C1 segment of cervical spinal cord (tissue), 14 donors: Measurements from ENCODE around the gene DNAJC11.
"Not testable (repeated sequence)": the region's sequence is repeated elsewhere in the genome, so short reads cannot be mapped to it uniquely, and the experiment has no call there.

Experiments used
- DNase-seq, 14 donors: peaks; one replicate each; lab custom pipeline; 2025; lab: John Stamatoyannopoulos, UW

DNAJC11 gene, protein sequence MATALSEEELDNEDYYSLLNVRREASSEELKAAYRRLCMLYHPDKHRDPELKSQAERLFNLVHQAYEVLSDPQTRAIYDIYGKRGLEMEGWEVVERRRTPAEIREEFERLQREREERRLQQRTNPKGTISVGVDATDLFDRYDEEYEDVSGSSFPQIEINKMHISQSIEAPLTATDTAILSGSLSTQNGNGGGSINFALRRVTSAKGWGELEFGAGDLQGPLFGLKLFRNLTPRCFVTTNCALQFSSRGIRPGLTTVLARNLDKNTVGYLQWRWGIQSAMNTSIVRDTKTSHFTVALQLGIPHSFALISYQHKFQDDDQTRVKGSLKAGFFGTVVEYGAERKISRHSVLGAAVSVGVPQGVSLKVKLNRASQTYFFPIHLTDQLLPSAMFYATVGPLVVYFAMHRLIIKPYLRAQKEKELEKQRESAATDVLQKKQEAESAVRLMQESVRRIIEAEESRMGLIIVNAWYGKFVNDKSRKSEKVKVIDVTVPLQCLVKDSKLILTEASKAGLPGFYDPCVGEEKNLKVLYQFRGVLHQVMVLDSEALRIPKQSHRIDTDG

DNA sequence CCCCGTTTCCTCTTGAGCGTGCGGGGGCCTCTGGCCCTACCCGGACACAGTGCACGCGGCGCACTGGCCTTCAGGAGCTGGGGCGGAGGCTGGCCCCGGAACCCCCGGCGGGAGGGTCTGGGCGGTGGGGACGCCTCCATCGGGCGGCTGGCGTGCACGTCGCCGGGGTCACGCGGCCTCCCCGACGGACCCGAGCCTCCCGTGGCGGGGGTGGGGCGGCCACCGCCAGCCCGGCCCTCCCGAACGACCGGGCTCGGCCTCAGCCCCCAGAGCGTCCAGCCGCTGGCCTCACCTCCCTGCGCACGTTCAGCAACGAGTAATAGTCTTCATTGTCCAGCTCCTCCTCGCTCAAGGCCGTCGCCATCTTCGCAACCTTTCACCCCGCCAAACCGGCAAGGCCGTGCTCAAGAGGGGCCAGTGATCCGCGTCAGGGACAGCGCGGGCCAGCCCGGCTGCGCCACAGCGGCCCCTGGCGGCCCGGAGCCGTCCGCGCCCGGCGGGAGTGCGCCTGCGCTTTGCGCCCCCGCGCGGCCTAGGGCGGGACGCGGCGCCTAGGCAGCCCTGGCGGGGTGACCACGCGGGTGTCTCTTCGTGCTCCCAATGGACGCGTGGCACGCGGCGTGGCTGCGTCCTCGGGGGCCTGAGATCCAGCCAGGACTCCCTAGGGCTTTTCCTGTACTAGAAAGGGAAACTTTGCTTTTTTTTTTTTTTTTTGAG lies at the start of gene DNAJC11:
TSS of gene DNAJC11 (minus strand) at position 380 of the 717 bp plus-strand sequence. CDS start at position 364, 16 bp downstream.
- DNase-seq: peak; percentile 35 to 94 (median 82)

DNA sequence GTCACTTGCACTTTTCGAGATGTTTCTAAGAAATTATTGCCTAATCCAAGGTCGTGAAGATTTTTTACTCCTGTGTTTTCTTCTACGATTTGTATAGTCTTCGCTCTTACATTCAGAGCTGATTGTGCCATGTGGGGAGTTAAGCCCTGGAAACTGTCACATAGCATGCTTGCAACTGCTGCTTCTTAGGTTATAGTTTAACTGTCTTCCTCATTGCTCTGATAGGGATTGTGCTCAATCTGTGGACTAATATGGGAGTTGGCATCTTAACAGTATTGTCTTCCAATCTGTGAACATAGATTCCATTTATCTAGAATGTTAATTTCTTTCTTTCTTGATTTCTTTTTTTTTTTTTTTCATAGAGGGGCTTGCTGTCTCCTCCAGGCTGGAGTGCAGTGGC lies 48.9 kb upstream of the DNAJC11 start:
- no peak for DNase-seq

DNA sequence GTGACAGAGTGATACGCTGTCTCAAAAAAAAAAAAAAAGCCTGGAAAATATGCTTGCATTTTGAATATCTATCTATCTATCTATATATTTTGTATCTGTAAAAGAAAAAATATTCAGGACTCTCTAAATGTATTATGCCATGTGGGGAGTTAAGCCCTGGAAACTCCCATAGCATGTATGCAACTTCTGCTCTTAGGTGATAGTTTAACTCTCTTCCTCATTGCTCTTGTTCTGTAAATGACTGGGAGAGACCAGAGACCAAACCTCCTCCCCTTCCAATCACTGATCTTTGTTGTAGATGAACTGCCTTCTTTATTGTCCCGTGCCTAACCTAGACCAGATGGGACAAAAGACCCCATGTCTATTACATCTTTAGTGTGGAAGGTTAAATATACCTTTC lies 46.1 kb upstream of the DNAJC11 start:
- no peak for DNase-seq

DNA sequence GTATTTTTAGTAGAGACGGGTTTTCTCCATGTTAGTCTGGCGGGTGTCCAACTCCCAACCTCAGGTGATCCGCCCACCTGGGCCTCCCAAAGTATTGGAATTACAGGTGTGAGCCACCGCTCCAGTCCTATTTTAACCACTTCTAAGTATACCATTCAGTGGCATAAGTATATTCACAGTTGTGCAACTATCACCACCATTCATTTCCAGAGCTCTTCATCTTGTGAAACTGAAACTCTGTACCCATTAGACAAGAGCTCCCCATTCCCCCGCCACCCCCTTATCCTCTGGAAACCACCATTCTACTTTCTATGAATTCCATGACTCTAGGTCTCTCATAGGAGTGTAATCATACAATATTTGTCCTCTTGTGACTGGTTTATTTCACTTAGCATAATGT lies 43.5 kb upstream of the DNAJC11 start:
- no peak for DNase-seq

DNA sequence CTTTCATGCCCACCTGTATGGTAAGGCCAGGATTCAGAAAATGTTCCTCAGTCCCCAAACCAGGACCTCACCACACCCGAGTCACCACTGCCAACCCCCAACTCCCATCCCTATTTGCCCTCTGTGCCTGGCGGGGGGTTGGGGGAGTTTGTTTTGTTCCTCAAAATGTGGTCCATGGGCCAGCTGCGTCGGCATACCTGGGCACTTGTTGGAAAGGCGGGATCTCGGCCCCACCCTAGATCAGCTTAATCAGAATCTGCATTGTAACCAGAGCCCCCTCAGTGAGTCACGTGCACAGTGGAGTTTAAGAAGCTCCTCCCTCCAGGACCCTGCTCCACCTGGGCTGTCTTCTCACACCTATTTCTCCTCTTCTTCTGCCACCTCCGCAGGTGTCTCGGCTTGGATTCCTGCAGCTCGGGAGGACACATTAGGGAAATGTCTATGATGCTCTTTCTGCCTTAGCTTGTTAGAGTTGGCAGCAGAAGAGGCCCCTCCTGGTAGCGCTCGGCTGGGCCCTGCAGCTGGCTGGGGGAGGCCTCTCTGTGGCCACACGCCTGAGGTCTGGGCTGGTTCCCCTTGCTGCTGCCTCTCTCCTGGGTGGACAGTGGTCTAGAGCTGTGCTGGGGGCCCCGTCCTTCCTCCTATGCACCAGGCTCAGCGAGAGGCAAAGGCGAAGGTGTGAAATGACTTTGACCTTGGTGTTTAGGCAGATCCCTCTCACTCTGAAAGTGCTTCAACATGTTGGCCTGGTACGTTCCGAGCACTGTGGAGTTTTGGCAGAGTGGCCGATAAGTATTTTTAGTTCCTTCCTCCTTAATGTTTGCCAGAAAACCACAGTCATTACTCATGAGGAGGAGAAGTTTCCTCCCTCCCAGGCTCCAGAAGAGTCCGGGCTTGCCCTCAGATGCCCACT lies 41.8 kb upstream of the DNAJC11 start:
- DNase-seq: peak in 10 of 14 donors; percentile 4 to 38 (median 19)

DNA sequence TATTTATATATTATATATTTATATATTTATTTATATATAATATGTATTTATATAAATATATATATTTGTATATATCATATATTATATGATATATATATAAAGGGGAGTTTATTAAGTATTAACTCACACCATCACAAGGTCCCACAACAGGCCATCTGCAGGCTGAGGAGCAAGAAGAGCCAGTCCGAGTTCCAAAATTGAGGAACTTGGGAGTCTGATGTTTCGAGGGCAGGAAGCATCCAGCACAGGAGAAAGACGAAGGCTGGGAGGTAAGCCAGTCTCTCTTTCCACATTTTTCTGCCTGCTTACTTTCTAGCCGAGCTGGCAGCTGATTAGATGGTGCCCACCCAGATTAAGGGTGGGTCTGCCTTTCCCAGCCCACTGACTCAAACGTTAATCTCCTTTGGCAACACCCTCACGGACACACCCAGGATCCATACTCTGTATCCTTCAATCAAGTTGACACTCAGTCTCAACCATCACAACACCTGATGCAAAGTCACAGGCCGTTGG lies 41.1 kb upstream of the DNAJC11 start:
- DNase-seq: not testable (repeated sequence)

DNA sequence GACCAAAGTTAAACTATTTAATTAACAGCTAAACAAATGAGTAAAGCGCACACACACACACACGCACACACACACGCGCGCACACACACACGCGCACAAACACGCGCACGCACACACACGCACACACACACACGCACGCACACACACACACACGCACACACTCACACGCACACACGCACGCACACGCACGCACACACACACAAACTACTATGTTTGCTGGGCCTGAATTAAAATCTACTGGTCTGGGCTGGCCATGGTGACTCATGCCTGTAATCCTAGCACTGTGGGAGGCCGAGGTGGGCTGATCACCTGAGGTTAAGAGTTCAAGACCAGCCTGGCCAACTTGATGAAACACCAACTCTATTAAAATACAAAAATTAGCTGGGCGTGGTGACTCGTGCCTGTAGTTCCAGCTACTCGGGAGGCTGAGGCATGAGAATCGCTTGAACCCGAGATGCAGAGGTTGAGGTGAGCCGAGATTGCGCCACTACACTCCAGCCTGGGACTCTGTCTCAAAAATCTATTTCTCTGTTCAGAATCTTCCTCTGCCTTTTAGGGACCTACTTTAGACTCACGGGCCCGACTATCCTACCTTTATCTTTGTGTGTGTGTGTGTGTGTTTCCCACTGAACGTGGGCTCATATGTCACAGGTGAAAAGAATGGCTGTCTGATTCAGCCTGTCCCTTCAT lies 37.5 kb upstream of the DNAJC11 start:
- no peak for DNase-seq

DNA sequence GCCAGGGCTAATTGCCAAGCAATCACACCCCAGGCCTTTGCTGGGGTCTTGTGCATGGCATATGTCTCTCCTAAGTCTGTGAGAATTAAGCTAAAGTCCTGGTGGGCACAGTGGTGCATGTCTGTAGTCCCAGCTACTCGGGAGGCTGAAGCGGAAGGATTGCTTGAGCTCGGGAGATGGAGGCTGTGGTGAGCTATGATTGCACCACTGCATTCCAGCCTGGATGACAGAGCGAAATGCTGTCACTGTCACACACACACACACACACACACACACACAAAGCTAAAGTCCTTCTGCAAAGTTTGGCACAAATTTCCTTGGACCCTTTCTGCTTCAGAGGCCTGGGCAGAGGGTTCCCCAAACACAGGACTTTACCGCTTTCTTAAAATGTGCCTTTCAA lies 31.3 kb upstream of the DNAJC11 start:
- no peak for DNase-seq

DNA sequence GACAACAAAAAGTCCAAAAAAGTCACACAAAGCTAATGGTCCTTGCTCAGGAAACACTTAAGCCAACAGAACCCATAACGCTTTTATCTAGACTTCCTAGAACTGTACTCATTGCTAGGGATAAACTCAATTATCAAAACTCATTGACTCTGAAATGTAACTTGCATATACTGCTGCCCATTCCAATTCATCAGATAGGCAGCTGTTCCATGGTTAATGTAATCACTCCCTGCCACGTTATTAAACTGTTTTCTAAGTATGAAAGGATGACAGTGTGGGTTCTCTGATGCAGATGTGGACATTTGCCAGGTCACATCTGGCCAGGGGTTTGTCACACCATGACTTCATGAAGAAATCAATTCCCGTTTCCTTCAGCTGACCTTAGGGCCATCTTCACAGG lies 30.3 kb upstream of the DNAJC11 start:
- DNase-seq: no peak

DNA sequence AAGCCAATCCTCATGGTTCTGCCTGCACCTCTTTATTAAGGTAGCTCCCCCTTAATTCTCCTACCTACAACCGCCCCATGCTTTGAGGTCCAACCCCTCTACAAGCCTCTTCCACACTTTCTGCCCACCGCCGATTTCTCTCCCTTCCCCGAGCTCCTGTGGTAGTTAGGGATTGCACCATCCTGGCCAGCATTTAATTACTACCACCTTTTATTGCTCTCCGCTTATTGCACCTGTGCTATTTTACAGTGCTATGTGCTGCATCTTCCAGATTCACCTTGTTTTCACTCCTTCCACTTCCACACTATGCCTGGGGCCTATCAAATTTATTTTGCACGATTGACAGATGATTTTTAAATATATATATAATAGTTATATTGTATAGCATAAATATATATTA lies 29.3 kb upstream of the DNAJC11 start:
- DNase-seq: no peak

DNA sequence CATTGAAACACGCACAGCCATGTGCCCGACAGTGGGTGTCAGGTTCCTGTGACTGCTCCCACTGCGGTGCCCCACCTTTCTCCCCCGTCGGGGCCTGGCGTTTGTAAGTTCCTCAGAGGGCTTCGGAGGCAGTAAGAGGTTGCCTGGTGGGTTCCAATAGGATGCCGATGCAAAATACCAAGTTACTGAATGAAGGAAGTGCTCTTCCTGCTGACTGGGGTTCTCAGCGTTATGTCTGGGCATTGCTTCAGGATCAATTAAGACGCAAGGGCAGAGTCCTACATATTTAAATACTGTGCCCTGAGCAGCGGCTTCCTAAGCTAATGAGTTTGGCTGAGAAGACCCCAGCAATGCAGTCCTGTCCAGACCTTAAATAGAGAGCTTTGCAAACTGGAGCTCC lies 28.9 kb upstream of the DNAJC11 start:
- DNase-seq: no peak

DNA sequence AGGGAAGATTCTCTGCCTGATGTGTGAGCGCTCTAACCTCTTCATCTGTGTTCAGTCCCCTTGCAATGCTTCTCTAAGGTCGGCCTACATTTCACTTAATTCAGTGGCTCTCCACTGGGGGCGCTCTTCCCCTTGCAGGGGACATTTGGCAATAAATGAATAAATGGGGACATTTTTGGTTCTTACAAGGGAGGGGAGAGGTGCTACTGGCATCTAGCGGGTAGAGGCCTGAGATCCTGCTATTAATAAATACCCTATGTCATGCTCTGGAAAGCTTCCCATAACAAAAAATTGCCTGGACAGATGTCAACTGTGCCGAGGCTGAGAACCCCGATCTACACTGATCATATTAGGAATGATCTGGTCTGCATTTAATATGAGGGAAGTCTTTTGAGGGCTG lies 25.9 kb upstream of the DNAJC11 start:
- DNase-seq: peak in 6 of 14 donors; percentile 1 to 34 (median 14)

DNA sequence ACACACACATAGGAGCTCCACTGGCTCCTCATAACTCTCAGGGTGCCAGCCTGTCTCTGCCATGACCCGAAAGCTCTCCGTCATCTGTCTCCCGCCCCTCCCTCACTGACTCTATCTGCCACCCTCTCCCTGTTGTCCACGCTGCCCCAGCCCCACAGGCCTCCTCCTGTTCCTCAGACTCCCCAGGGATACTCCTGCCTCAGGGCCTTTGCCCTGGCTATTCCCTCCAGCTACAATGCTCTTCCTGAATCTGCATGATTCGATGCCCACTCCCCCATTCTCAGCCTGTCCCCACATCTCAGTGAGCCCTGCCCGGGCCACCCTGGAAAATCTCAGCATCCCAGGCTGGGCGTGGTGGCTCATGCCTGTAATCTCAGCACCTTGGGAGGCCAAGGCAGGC lies 24.6 kb upstream of the DNAJC11 start:
- no peak for DNase-seq

DNA sequence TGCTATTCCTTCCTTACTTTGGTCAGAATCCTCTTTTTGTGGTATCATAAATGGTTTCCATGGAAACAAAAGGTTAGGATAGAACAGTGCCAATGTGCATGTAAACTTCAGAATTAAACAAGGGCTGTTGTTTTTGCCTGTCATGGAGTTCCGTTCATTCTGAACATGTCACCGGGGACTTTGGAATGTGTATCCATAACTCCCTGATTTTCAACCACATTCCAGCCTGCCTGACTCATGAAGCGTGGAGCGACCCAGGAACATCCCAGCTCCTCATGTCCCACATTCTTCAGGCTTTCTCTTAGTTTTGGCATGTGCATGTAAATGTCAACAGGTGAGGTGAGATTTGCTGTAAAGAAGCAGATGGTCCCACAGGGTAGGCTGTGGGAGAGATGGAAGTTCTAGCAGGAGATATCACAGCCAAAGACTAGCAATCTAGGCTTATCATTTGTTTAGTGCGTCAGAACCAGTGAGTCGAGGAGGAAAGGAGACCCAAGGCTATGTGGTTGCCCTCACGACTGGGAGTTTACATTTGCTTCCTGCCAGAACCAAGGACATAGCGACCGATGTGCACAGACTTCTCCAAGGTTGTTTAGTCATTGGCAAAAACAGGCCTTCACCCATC lies 23.0 kb upstream of the DNAJC11 start:
- no peak for DNase-seq

DNA sequence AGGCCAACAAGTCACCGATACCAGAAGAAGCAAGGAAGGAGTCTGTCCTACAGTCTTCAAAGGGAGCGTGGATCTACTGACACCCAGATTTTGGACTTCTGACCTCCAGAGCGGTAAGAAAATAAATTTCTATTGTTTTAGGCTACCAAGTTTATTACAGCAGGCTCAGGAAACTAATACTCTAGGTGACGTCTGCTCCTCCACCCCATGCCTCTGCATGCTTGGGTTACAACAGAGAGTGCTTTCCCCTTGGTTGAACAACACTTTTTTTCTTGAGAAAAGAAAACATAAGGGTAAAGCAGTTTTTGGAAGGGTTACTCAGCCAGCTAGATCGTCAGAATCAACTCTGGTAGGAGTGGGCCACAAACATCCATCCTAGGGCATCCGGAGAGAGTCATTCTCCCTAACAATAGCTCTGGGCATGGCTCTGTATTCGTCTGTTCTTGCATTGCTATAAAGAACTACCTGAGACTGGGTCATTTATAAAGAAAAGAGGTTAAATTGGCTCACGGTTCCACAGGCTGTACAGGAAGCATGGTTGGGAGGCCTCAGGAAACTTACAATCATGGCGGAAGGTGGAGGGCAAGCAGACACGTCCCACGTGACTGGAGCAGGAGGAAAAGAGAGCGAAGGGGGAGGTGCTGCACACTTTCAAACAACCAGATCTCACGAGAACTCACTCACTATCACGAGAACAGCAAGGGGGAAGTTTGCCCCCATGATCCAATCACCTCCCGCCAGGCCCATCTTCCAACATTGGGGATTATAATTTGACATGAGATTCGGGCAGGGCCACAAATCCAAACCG lies 22.2 kb upstream of the DNAJC11 start:
- DNase-seq: no peak

DNA sequence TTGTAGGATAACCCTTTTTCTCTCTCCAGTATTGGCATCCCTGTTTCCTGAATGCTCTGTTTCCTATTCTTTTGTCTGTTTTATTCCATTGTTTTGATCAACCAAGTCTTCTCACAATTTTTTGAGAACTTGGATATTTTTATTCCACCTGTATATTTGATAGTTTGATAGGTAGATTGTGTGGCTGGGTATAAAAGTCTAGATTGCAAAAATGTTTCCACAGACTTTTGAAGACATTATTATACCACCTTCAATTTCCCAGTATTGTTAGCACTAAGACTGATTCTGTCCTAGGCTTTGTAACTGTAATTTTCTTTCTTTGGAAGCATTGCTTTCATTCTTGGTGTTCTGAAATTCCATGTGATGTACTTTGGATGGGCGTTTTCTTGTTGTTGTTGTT lies 9.6 kb upstream of the DNAJC11 start:
- no peak for DNase-seq

DNA sequence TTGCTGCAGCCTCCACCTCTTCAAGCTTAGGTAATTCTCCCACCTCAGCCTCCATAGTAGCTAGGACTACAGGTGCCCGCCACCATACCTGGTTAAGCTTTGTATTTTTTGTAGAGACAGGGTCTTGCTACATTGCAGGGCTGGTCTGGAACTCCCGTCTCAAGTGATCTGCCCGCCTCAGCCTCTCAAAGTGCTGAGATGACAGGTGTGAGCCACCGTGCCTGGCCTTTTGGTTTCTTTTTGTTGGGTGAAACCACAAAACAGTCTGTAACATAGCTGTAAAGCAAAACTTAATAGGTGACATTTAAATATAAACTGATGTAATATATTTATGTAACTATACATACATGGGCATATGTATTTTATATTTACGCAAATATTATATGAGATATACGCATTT lies 3.1 kb upstream of the DNAJC11 start:
- no peak for DNase-seq

DNA sequence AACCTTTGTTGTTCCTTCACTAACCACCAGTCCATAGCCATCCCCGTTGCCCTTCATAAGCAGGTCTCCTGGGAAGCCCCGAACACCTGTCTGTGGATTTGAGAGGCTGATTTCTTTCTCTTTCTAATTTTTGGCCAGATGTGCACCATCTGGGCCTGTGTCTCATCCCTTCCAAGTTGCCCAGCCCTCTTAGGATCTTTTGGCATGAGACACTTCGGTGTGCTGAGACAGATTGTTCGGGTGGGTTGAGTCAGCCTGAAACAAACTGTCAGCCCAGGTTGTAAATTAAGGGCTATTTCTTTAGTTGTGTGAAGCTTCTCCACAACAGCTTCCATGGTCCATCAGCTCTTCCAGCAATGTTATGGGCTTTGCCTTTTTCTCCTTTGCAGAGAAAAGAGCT lies 1.4 kb upstream of the DNAJC11 start:
- DNase-seq: no peak

DNA sequence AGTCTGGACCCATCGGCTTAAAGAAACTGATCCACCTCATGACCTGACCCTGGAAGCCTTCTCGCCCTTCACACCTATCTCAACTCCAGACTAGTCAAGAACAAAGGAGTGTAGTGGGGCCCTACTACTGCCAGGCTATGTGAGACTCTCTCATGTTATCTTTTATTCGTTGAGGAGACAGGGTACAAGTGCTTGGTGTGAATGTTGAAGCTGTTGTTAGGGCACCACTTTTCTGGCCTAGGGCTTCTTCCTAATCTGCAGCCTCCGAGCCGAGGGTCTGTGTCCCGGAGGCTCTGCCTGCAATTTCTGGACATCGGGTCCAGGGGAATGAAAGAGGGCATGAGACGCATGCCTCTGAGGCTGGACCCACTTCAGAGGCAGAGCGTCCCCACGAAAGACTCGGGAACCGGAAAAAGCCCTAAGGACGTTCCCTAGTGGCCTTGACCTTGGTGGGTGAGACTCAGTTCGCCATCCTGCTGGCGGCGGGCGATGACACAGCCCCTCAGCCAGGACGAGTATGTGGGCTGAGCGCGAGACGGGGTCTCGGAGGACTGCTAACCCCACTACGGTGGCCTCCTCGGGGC lies 671 bp downstream of the DNAJC11 start:
- DNase-seq: no peak
